ENCODE results near the gene CASZ1. TPM values are rescaled to one million over a fixed set of nuclear protein-coding genes. Genes with fewer than 3 reads are reported as not detected.

CASZ1 gene
- total RNA-seq, 1 experiment from 2014 or later: 3.9 TPM

DNA sequence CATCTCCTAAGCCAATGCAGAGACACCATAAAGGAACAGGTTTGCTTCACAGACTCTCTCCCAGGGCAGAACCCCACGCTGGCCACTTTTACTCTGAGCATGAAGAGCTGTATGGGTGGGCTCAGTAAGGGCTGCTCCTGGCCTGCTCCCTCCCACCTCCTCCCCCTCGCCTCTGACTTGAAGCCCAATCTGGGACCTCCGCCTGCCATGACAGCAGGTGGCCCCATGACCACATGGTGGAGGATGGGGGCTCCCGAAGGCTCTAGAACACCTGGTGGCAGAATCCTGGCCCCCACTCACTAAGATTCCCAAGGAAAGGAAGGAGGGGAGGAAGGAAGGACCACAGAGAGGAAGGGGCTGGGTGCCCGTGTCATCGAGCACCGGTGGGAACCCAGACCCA is 23.7 kb downstream of the CASZ1 start:
- Histone ChIP-seq H2BK15ac (ENCODE audit: low read depth, low read length) (no peak overlapping the region), H2BK5ac (ENCODE audit: insufficient read length, low read length) (no peak overlapping the region), H3T11ph (ENCODE audit: low read length) (no peak overlapping the region), H4K91ac (ENCODE audit: insufficient read length, low read depth, low read length) (no peak overlapping the region), H3K9ac (ENCODE audit: extremely low read depth, insufficient read length, low read length) (no peak overlapping the region), H3K14ac (ENCODE audit: insufficient read depth, low read length) (no peak overlapping the region), H3K18ac (ENCODE audit: insufficient read length, low read depth, low read length) (no peak overlapping the region), H3K27me3 (ENCODE audit: insufficient read depth, low read length) (no peaks in the 10 kb centered on the region), H3K56ac (ENCODE audit: insufficient read length, low read depth, low read length) (no peak overlapping the region), H2BK12ac (ENCODE audit: insufficient read length, low read depth, low read length) (no peak overlapping the region), H3K4me2 (ENCODE audit: insufficient read depth, insufficient read length, low read length) (no peak overlapping the region), H4K20me1 (ENCODE audit: control insufficient read depth, insufficient read depth, insufficient read length) (no peaks in the 10 kb centered on the region), H3K23me2 (ENCODE audit: insufficient read length, low read depth, low read length, poor library complexity, severe bottlenecking) (no peaks in the 10 kb centered on the region), H3K79me1 (ENCODE audit: insufficient read depth, low read depth, low read length, poor library complexity, severe bottlenecking) (no peaks in the 10 kb centered on the region), H3K23ac (ENCODE audit: insufficient read length, low read depth, low read length) (no peak overlapping the region), H2BK120ac (ENCODE audit: low read depth, low read length, poor library complexity, severe bottlenecking) (no peak overlapping the region), H4K5ac (ENCODE audit: insufficient read length, low read depth, low read length) (no peak overlapping the region), H2AFZ (ENCODE audit: low read length) (no peak overlapping the region), H4K8ac (replicated peaks; ENCODE audit: insufficient read length, low read depth, low read length) (no peak overlapping the region), H3K4me1 (ENCODE audit: insufficient read depth, low read length) (no peaks in the 10 kb centered on the region), H3K9me3 (ENCODE audit: control insufficient read depth, low read depth, low read length) (no peaks in the 10 kb centered on the region), H3K4ac (ENCODE audit: low read depth, low read length) (no peak overlapping the region), H3K27ac (ENCODE audit: insufficient read length, low read depth, low read length) (no peak overlapping the region), H3K79me2 (ENCODE audit: insufficient read depth, low read length) (no peaks in the 10 kb centered on the region), H2AK5ac (ENCODE audit: insufficient read length, low read length) (no peak overlapping the region), H2BK20ac (ENCODE audit: low read depth, low read length, poor library complexity, severe bottlenecking) (no peak overlapping the region)
- no peaks in the 10 kb centered on the region; the same call in 1 of the 2 replicates for H3K27me3 Mint-ChIP-seq (ENCODE audit: low read depth)
- H3K36me3 Mint-ChIP-seq (ENCODE audit: insufficient read depth in 1 of 3, low read depth in 3 of 3): no peaks in the 10 kb centered on the region
- no peak for DNase-seq
- WGBS (ENCODE audit: extremely low coverage, insufficient read length, low lambda C conversion rate): no CpG with 5 or more reads among the region's 7 CpGs
- H3K27ac Mint-ChIP-seq: no peak overlapping the region
- TF ChIP-seq, protein P1, sequence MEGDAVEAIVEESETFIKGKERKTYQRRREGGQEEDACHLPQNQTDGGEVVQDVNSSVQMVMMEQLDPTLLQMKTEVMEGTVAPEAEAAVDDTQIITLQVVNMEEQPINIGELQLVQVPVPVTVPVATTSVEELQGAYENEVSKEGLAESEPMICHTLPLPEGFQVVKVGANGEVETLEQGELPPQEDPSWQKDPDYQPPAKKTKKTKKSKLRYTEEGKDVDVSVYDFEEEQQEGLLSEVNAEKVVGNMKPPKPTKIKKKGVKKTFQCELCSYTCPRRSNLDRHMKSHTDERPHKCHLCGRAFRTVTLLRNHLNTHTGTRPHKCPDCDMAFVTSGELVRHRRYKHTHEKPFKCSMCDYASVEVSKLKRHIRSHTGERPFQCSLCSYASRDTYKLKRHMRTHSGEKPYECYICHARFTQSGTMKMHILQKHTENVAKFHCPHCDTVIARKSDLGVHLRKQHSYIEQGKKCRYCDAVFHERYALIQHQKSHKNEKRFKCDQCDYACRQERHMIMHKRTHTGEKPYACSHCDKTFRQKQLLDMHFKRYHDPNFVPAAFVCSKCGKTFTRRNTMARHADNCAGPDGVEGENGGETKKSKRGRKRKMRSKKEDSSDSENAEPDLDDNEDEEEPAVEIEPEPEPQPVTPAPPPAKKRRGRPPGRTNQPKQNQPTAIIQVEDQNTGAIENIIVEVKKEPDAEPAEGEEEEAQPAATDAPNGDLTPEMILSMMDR (conservative IDR thresholded peaks at IDR 0.05): no peak
- H3K4me3 Mint-ChIP-seq: no peak overlapping the region
- peaks cover 8 to 18% of the 10 kb centered on the region in 2 experiments for H3K4me1 Mint-ChIP-seq
- H3K9me3 Mint-ChIP-seq: no peaks in the 10 kb centered on the region

Measured in H9 (cell line).